HG03521 (cell line): ENCODE data around the gene UGT1A6.

Experiments
- ATAC-seq: cut with Tn5 transposase; IDR thresholded peaks from one replicate; pipeline ENCODE4 v1.9.1; 2021; ENCODE audit warnings: mild to moderate bottlenecking, moderate library complexity; ENCODE audit not compliant: unreplicated experiment

Gene UGT1A6

GRCh38 chr2:233817995-233818638 is 125.4 kb downstream of the UGT1A6 start:
- no peak for ATAC-seq

DNA sequence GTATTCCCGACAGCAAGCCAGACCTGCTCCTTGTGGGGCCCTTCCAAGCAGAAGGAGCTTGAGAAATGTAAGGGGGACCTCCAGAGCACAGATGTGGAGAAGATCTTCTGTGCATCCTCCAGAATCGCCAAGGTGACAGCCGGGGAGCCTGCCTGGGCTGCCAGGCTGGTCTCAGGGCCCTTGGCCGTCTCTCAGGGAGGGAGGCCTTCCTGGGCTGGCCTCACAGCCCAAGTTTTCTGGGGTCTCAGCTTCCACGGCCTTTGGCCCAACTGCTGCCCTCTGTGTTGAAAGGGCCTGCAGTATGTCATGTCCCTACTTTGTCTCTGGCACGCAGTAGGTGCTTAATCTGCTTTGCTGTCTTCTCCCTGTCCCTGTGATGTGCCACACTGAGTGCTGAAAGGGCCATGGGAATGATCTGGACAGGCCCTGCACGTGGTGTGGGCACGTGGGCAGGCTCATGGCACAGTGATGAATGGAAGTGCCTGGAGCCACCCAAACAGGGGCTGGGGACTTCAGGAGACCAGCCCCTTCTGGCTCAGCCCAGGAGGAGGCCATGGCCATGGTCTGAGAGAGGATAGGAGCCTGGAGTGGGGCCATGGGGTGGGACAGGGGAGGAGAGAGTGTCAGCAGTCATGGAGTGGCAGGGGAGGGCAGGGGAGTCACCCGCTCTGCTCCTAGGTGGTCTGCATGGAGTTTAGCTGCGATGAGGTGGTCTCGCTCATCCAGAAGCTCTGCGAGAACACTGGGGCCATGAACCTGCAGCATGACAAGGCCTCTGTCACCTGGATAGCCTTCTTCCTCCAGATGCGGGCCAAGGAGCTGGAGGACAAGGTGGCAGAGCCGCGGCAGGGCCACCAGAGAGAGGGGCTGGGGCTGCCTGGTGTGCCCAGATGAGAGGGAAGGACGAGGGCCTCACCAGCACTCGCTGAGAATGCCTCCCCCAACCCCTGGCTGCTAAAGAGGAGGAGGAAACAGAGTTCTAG is 126.2 kb downstream of the UGT1A6 start:
- ATAC-seq: no peak

DNA sequence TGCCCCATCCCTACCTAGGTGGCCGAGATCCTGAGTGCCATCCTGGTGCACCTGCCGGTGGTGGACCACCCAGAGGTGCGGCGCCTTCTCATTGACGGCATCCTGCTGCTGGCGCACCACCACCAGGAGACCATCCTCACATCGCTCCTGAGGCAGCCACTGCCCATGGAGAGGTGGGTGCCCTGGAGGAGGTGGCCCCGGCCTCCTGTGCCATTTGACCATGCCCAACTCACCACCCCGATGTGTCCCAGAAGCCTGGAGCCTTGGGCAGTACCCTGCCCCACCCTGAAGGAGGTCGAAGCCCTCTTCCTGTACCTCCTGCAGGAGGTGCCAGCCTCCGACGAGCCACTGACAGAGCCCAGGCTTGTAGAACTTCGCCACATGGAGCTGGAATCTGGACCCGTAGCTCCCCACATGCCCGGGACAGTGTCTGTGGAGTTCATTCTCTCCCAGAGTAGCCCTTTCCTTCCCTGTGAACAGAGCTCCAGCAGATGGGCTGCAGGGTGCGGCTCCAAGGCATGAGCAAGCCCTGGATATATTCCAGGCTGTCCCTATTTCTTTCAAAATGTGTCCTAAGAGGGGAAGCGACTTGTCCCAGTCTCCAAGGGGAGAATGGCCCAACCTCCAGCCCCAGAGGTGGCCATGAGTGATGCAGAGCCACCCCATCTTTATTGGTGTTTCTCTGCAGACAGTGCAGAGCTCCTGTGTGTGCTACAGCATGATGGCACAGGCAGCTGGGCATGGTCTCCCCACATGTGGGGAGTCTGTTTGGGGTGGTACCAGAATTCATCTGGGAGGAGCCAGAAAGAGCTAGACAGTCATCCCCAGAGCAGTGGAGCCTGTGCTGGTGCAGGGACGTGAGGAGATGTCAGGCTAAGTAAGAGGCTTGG is 127.4 kb downstream of the UGT1A6 start:
- no peak for ATAC-seq

DNA sequence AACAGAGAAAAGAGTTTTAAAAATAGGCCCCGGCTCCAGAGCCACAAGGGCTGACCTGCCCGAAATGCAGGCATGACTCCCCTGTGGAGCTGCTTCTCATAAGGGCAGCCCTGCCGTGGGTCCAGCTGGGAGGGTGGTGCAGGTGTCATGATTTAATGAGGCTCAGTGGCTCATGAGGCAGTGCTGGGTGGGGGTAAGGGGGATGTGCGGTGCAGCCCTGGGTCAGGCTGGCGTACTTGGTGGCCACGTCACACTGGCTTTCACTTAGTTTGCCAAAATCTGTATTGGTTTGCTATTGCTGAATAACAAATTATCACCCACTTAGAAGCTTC is 128.1 kb downstream of the UGT1A6 start:
- ATAC-seq: no peak

GRCh38 chr2:233821196-233821595 is 128.5 kb downstream of the UGT1A6 start:
- ATAC-seq: no peak

GRCh38 chr2:233821709-233822100 is 129.0 kb downstream of the UGT1A6 start:
- ATAC-seq: no peak

- ATAC-seq: no peak
Observed at GRCh38 chr2:233822101-233822771, 129.5 kb downstream of the UGT1A6 start.
